GM19099 (cell line): ENCODE data around the gene ZNF362.

Experiments
- POLR2A ChIP-seq: IDR thresholded peaks from 3 replicates; pipeline ENCODE4 v1.6.1; 2011; ENCODE audit warnings: low read depth; ENCODE audit not compliant: insufficient read length; ENCODE audit errors: extremely low read depth

ZNF362 gene

GRCh38 chr1:33319186-33319948 lies 63.1 kb downstream of the ZNF362 start:
- TF ChIP-seq POLR2A: no peak

- TF ChIP-seq POLR2A: no peak
Observed at GRCh38 chr1:33319949-33320618, 63.8 kb downstream of the ZNF362 start.

DNA sequence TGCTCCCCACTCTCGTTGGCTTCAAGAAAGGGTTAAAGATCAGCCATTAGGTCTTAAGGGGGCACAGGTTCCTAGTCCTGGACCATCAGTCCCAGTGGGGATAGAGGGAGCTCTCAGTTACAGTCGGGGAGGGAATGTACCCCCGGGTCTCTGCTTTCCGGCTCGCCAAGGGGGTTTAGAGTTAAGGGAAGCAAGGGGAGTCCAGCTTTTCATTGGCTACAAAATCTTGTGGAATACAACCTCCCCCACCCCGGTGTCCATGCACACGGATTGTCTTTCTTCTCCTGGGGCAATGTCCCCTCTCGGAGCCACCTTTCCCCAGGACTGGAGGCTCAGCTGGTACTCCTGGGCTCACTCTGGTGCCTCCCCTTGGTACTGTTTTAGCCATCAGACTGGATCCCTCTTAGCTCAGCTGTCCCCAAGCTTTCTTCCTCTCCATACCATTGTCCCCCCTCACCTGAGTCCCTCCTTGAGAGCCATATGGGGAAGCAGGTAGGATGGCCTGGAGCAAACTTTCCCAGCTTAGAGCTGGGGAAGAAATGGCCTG lies 64.4 kb downstream of the ZNF362 start, which contains the start of gene A3GALT2:
A3GALT2 (minus strand) TSS at position 480 of the 547 bp plus-strand sequence; CDS start at position 480, 0 bp downstream.
- no peak for TF ChIP-seq POLR2A

DNA sequence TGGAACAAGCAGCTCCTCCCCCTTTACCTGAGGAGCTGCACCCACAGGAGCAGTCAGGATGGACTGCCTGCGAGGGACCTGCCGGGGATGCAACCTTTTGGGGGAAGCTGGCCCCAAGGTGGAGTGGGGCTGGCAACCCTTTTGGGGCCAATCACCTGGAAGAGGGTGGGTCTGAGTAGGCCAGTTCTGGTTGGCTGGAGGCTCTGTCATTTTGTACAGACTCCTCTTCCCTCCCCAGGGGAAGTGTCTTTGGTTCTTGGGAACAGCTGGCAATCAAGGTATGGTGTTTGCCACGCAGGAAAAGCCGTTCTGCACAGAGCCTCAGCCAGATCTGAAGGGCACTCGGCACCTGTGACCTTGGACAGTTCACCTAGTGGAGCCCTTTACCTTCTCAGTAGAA lies 64.9 kb downstream of the ZNF362 start:
- TF ChIP-seq POLR2A: no peak

DNA sequence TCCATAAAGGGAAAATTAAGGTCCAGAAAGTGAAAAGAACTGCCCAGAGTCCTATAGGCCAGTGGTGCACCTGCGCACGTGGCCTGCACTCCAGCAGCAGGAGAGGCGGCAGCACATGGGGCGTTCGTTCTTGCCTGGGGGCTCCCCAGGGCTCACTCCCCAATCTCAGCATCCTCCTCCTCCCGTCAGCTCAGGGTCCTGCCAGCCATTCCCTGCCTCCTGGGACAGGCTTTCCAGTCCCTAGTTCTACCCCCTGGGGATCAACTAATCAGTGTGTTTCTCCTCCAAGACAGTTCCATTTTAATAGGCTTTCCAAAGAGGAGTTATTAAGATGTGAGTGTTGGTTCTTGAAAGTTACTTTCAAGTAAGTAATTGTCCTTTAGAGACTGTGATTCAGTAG lies 65.8 kb downstream of the ZNF362 start:
- TF ChIP-seq POLR2A: no peak

- TF ChIP-seq POLR2A: no peak
Observed at GRCh38 chr1:33322870-33323585, 66.7 kb downstream of the ZNF362 start.

- no peak for TF ChIP-seq POLR2A
Observed at GRCh38 chr1:33323663-33324477, 67.6 kb downstream of the ZNF362 start.

GRCh38 chr1:33324677-33325575 lies 68.6 kb downstream of the ZNF362 start:
- TF ChIP-seq POLR2A: no peak

GRCh38 chr1:33326785-33327184 lies 70.5 kb downstream of the ZNF362 start:
- TF ChIP-seq POLR2A: no peak

GRCh38 chr1:33327587-33328325 lies 71.5 kb downstream of the ZNF362 start:
- TF ChIP-seq POLR2A: no peak

DNA sequence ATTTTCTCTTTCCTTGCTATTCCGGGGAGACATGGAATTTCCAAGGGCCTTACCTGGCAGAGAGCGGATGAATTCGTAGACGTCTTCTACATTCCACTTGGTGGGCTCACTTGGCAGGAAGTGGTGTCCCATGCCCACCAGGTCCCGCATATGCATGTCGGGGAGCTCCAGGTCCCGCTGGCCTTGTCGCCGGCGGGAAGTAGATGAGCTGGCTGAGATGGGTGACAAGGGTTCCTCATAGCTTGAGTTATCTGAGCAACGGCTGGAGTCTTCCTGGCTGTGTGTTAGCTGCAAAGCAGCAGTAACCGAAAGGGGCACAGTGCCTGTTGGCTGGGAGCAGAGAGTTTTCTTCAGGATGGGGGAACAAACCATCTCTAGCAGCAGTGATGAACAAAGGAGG lies 72.5 kb downstream of the ZNF362 start:
- TF ChIP-seq POLR2A: no peak

GRCh38 chr1:33329600-33330305 lies 73.5 kb downstream of the ZNF362 start:
- TF ChIP-seq POLR2A: no peak

- no peak for TF ChIP-seq POLR2A
Observed at GRCh38 chr1:33330361-33330890, 74.1 kb downstream of the ZNF362 start.

- TF ChIP-seq POLR2A: no peak
Observed at GRCh38 chr1:33330906-33331305, 74.6 kb downstream of the ZNF362 start.
